ENCODE results near the gene FBXO21. TPM values are rescaled to one million over a fixed set of nuclear protein-coding genes. Genes with fewer than 3 reads are reported as not detected.
A peak's percentile ranks its signal among the peaks of the same experiment; 100 is the strongest.

Gene FBXO21
- total and polyA plus RNA-seq, 2 of the 13 experiments (the other 11 are each of a cell fraction or from before 2014, with no cell fraction given): 15.6 to 32.5 TPM

- H3K79me2 ChIP-seq (ENCODE audit: insufficient read depth, low read length): peaks cover 22% of the 10 kb centered on the region
- no peak; the same call in 2 of the 3 replicates for ATAC-seq
- CTCF ChIA-PET (ENCODE audit: low intra/inter-chr PET ratio, low total read pairs): no interaction called here
- peaks cover 0 to 18% of the 10 kb centered on the region in 2 experiments for H3K36me3 ChIP-seq (replicated peaks in 1 of 2; ENCODE audit: control insufficient read depth in 1 of 2, insufficient read depth in 2 of 2, low read length in 2 of 2)
- peak overlapping the region; percentile 46 for H3K4me2 ChIP-seq (ENCODE audit: low read depth, low read length)
- BruUV-seq (replicated peaks): no TSS peak
- TF ChIP-seq HNF4A (CRISPR knock-in tag; IDR thresholded peaks at IDR 0.05): peak; percentile 47; the same call in 1 of the 2 replicates
- no peak for TF ChIP-seq HCFC1 (IDR thresholded peaks at IDR 0.05; ENCODE audit: low read depth, low read length)
- H2AFZ ChIP-seq (ENCODE audit: low read length): no peak overlapping the region
- peaks cover 49% of the 10 kb centered on the region for H3K4me1 ChIP-seq (ENCODE audit: insufficient read depth, low read length)
- no peak overlapping the region for H3K4me3 ChIP-seq (replicated peaks in 1 of 3; ENCODE audit: insufficient read depth in 1 of 3, low read depth in 2 of 3, low read length in 3 of 3)
- peak; percentile 44 for FAIRE-seq
- intact Hi-C loops (cut with micrococcal nuclease; ENCODE audit: unreplicated experiment) (no loop called here), in situ Hi-C loops (cut with HindIII; ENCODE audit: extremely low pct_ligation_motif_present, low pct_unique_long_range_greater_than_20kb) (no loop called here)
- POLR2A ChIA-PET: no interaction called here
- H3K27me3 ChIP-seq (ENCODE audit: control insufficient read depth in 1 of 2, insufficient read depth in 2 of 2, low read length in 2 of 2): no peaks in the 10 kb centered on the region; a peak in 1 of 5 replicates
- no peaks in the 10 kb centered on the region for H3K9me3 ChIP-seq (ENCODE audit: low read length)
- peak; percentile 24 for DNase-seq (ENCODE audit: low spot score)
- 82% methylated on average over 4 of the region's 4 CpGs for WGBS (ENCODE audit: low lambda C conversion rate)
- H3K9ac ChIP-seq (ENCODE audit: insufficient read depth, low read depth, low read length): no peak overlapping the region
- H3K27ac ChIP-seq (ENCODE audit: extremely low read length, insufficient read depth, low read length): peak overlapping the region; percentile 24
- H4K20me1 ChIP-seq (ENCODE audit: insufficient read depth, low read length): peaks cover 7% of the 10 kb centered on the region
These were observed 2.8 kb downstream of the FBXO21 start for GRCh38 chr12:117187421-117187820.

GRCh38 chr12:117182866-117183265, 7.4 kb downstream of the FBXO21 start:
- in situ Hi-C loops (cut with HindIII; ENCODE audit: extremely low pct_ligation_motif_present, low pct_unique_long_range_greater_than_20kb): no loop called here
- Histone ChIP-seq H3K36me3 (replicated peaks in 1 of 2; ENCODE audit: control insufficient read depth in 1 of 2, insufficient read depth in 2 of 2, low read length in 2 of 2) (peaks cover 3 to 47% of the 10 kb centered on the region in 2 experiments), H4K20me1 (ENCODE audit: insufficient read depth, low read length) (no peaks in the 10 kb centered on the region), H3K9ac (ENCODE audit: insufficient read depth, low read depth, low read length) (no peak overlapping the region), H3K4me3 (replicated peaks in 1 of 3; ENCODE audit: insufficient read depth in 1 of 3, low read depth in 2 of 3, low read length in 3 of 3) (no peak overlapping the region), H3K27me3 (ENCODE audit: control insufficient read depth in 1 of 2, insufficient read depth in 2 of 2, low read length in 2 of 2) (no peaks in the 10 kb centered on the region), H3K4me1 (ENCODE audit: insufficient read depth, low read length) (peaks cover 28% of the 10 kb centered on the region), H3K4me2 (ENCODE audit: low read depth, low read length) (no peak overlapping the region), H2AFZ (ENCODE audit: low read length) (no peak overlapping the region), H3K27ac (ENCODE audit: extremely low read length, insufficient read depth, low read length) (no peak overlapping the region), H3K79me2 (ENCODE audit: insufficient read depth, low read length) (peaks cover 4% of the 10 kb centered on the region), H3K9me3 (ENCODE audit: low read length) (no peaks in the 10 kb centered on the region; the same call in 1 of the 2 replicates)
- BruUV-seq (replicated peaks): no TSS peak
- CTCF ChIA-PET (ENCODE audit: low intra/inter-chr PET ratio, low total read pairs): no interaction called here
- 73% methylated on average over 3 of the region's 3 CpGs for WGBS (ENCODE audit: low lambda C conversion rate)
- POLR2A ChIA-PET: no interaction called here
- FAIRE-seq (no peak), DNase-seq (ENCODE audit: low spot score) (peak; percentile 33), ATAC-seq (no peak)
- intact Hi-C loops (cut with micrococcal nuclease; ENCODE audit: unreplicated experiment): no loop called here
- TF ChIP-seq POGZ (CRISPR knock-in tag; IDR thresholded peaks at IDR 0.05): 0 out of 2 replicates have a peak, but pooled peaks have one; percentile 36
- TF ChIP-seq ZNF276 (CRISPR knock-in tag; IDR thresholded peaks at IDR 0.05; ENCODE audit: low read depth): no peak
- no peak for TF ChIP-seq SMAD9 (CRISPR knock-in tag; IDR thresholded peaks at IDR 0.05)
- peak; percentile 86 for TF ChIP-seq CEBPB (IDR thresholded peaks at IDR 0.05; ENCODE audit: borderline replicate concordance, low read depth, low read length)
- no peak for TF ChIP-seq AGO2 (optimal IDR thresholded peaks at IDR 0.05; ENCODE audit: low read depth, low read length)
- no peak for TF ChIP-seq ZNF20 (CRISPR knock-in tag; IDR thresholded peaks at IDR 0.05)
- peak; percentile 67 for TF ChIP-seq ZMYM3 (CRISPR knock-in tag; IDR thresholded peaks at IDR 0.05)
- TF ChIP-seq HINFP (CRISPR knock-in tag; IDR thresholded peaks at IDR 0.05; ENCODE audit: low read depth): no peak
- TF ChIP-seq DR1 (CRISPR knock-in tag; IDR thresholded peaks at IDR 0.05): no peak
- TF ChIP-seq ATF6 (CRISPR knock-in tag; conservative IDR thresholded peaks at IDR 0.05): no peak
- no peak for TF ChIP-seq RBM22 (optimal IDR thresholded peaks at IDR 0.05; ENCODE audit: low read length)
- TF ChIP-seq HOXA3 (CRISPR knock-in tag; IDR thresholded peaks at IDR 0.05): 0 out of 2 replicates have a peak, but pooled peaks have one; percentile 15
- TF ChIP-seq ZNF510 (CRISPR knock-in tag; IDR thresholded peaks at IDR 0.05; ENCODE audit: low read depth): no peak

All from HepG2 (cell line).